ENCODE data around the gene FIBCD1.
"Not testable (repeated sequence)": the region's sequence is repeated elsewhere in the genome, so short reads cannot be mapped to it uniquely, and the experiment has no call there.

The FIBCD1 gene

GRCh38 chr9:130973686-130974281 is 34.7 kb upstream of the FIBCD1 start:
- no peak for DNase-seq (ENCODE audit: low read depth in 2 of 2)

GRCh38 chr9:130972957-130973685 is 34.1 kb upstream of the FIBCD1 start:
- DNase-seq (ENCODE audit: low read depth in 2 of 2), result no peak

GRCh38 chr9:130972277-130972956 is 33.4 kb upstream of the FIBCD1 start:
- no peak for DNase-seq (ENCODE audit: low read depth in 2 of 2)

GRCh38 chr9:130971294-130971849 is 32.3 kb upstream of the FIBCD1 start:
- DNase-seq (ENCODE audit: low read depth in 2 of 2), result no peak

GRCh38 chr9:130970855-130971254 is 31.8 kb upstream of the FIBCD1 start:
- no peak for DNase-seq (ENCODE audit: low read depth in 2 of 2)

- no peak for DNase-seq (ENCODE audit: low read depth in 2 of 2)
These were observed 31.0 kb upstream of the FIBCD1 start for GRCh38 chr9:130970052-130970451.

- DNase-seq (ENCODE audit: low read depth in 2 of 2), result no peak
These were observed 26.6 kb upstream of the FIBCD1 start for GRCh38 chr9:130965680-130966079.

- no peak for DNase-seq (ENCODE audit: low read depth in 2 of 2)
These were observed 24.9 kb upstream of the FIBCD1 start for GRCh38 chr9:130963916-130964315.

GRCh38 chr9:130963337-130963908 is 24.4 kb upstream of the FIBCD1 start:
- DNase-seq (ENCODE audit: low read depth in 2 of 2), result no peak

GRCh38 chr9:130962418-130963316 is 23.6 kb upstream of the FIBCD1 start:
- DNase-seq (ENCODE audit: low read depth in 2 of 2), result no peak

GRCh38 chr9:130961511-130962300 is 22.7 kb upstream of the FIBCD1 start:
- DNase-seq (ENCODE audit: low read depth in 2 of 2), result no peak

- no peak for DNase-seq (ENCODE audit: low read depth in 2 of 2)
These were observed 21.7 kb upstream of the FIBCD1 start for GRCh38 chr9:130960522-130961378.

- no peak for DNase-seq (ENCODE audit: low read depth in 2 of 2)
These were observed 20.8 kb upstream of the FIBCD1 start for GRCh38 chr9:130959809-130960334.

GRCh38 chr9:130958564-130958963 is 19.5 kb upstream of the FIBCD1 start:
- DNase-seq (ENCODE audit: low read depth in 2 of 2), result not testable (repeated sequence)

- no peak for DNase-seq (ENCODE audit: low read depth in 2 of 2)
These were observed 18.6 kb upstream of the FIBCD1 start for GRCh38 chr9:130957451-130958203.

- no peak for DNase-seq (ENCODE audit: low read depth in 2 of 2)
These were observed 17.8 kb upstream of the FIBCD1 start for GRCh38 chr9:130956636-130957450.

GRCh38 chr9:130955947-130956621 is 17.0 kb upstream of the FIBCD1 start:
- no peak for DNase-seq (ENCODE audit: low read depth in 2 of 2)
